PC-3 (cell line): ENCODE measurements around the gene ZNF507. TPM values are rescaled to one million over a fixed set of nuclear protein-coding genes. Genes with fewer than 3 reads are reported as not detected.
A peak's percentile ranks its signal among the peaks of the same experiment; 100 is the strongest.

ENCODE experiments used
- ATAC-seq: fragments of 200-7000 bp; cut with Tn5 transposase; 2 replicates; pipeline ENCODE4 v1.9.1; 2020; ENCODE audit warnings: mild to moderate bottlenecking, moderate library complexity
- BruUV-seq: library from RNA; stranded (reverse); fragments of 400-500 nt; replicated peaks from 2 replicates; lab custom pipeline; 2021; lab: Mats Ljungman, UMichigan
- CTCF ChIA-PET: fragments of 300-600 bp; sonication (Branson Sonifier 250); formaldehyde crosslinking; loops from one replicate; lab custom pipeline; 2022; ENCODE audit warnings: antibody characterized with exemption; lab: Charles Lee
- POLR2A ChIA-PET: fragments of 300-600 bp; sonication (Branson Sonifier 250); formaldehyde crosslinking; loops from one replicate; lab custom pipeline; 2022; ENCODE audit warnings: antibody characterized with exemption; ENCODE audit not compliant: unreplicated experiment; lab: Charles Lee
- DNase-seq: peaks from one replicate; pipeline ENCODE4 v3.0.0-alpha.2; 2015
- H2AFZ ChIP-seq: fragments of 300-600 bp; sonication (generic); 2 replicates; pipeline ENCODE4 v1.6.0; 2016; ENCODE audit warnings: antibody characterized with exemption, low read length
- H3F3A ChIP-seq: fragments of 300-600 bp; sonication (generic); one replicate; pipeline ENCODE4 v1.6.0; 2017; ENCODE audit warnings: antibody characterized with exemption, low read length, control low read depth, mild to moderate bottlenecking; ENCODE audit not compliant: unreplicated experiment
- H3K27ac ChIP-seq: fragments of 300-600 bp; sonication (generic); 2 replicates; pipeline ENCODE4 v1.5.1; 2016; ENCODE audit warnings: mild to moderate bottlenecking, low read length
- H3K27me3 ChIP-seq: fragments of 300-600 bp; sonication (generic); 2 replicates; pipeline ENCODE4 v1.6.1; 2016; ENCODE audit warnings: low read length, mixed read lengths
- H3K36me3 ChIP-seq: fragments of 300-600 bp; sonication (generic); 2 replicates; pipeline ENCODE4 v1.6.1; 2016; ENCODE audit warnings: low read depth, mixed run types, low read length, mixed read lengths
- H3K4me1 ChIP-seq: fragments of 300-600 bp; sonication (generic); 2 replicates; pipeline ENCODE4 v1.5.1; 2016; ENCODE audit warnings: low read length; ENCODE audit not compliant: insufficient read depth
- H3K4me2 ChIP-seq: fragments of 300-600 bp; sonication (generic); 2 replicates; pipeline ENCODE4 v1.6.0; 2016; ENCODE audit warnings: low read length
- H3K4me3 ChIP-seq: fragments of 300-600 bp; sonication (generic); 2 replicates; pipeline ENCODE4 v1.5.1; 2016; ENCODE audit warnings: mild to moderate bottlenecking, low read length, mixed read lengths
- H3K79me2 ChIP-seq: fragments of 300-600 bp; sonication (generic); 2 replicates; pipeline ENCODE4 v1.6.1; 2017; ENCODE audit warnings: low read length, mixed read lengths
- H3K9ac ChIP-seq: fragments of 300-600 bp; sonication (generic); 2 replicates; pipeline ENCODE4 v1.6.0; 2016; ENCODE audit warnings: mild to moderate bottlenecking, low read length
- H3K9me2 ChIP-seq: fragments of 300-600 bp; sonication (generic); replicated peaks from 2 replicates; pipeline ENCODE4 v1.6.1; 2016; ENCODE audit warnings: mixed run types, low read length, mixed read lengths
- H3K9me3 ChIP-seq: fragments of 300-600 bp; sonication (generic); 2 replicates; pipeline ENCODE4 v1.6.1; 2016; ENCODE audit warnings: low read length, mixed read lengths
- H4K20me1 ChIP-seq: fragments of 300-600 bp; sonication (generic); 2 replicates; pipeline ENCODE4 v1.6.1; 2016; ENCODE audit warnings: low read length, mixed read lengths
- CTCF ChIP-seq: fragments of 300-600 bp; sonication (generic); conservative IDR thresholded peaks from 2 replicates; pipeline ENCODE4 v1.5.1; 2017; ENCODE audit warnings: antibody characterized with exemption, low read depth, mild to moderate bottlenecking, low read length
- EZH2 ChIP-seq: fragments of 300-600 bp; sonication (generic); IDR thresholded peaks from one replicate; pipeline ENCODE4 v1.6.1; 2017; ENCODE audit warnings: antibody characterized with exemption, mild to moderate bottlenecking, low read length; ENCODE audit not compliant: unreplicated experiment
- EZH2phosphoT487 ChIP-seq: fragments of 300-600 bp; sonication (generic); IDR thresholded peaks from 2 replicates; pipeline ENCODE4 v1.6.1; 2018; ENCODE audit warnings: mild to moderate bottlenecking, antibody characterized with exemption, low read length, borderline replicate concordance
- intact Hi-C: fragments of 100-400 bp; cut with micrococcal nuclease; formaldehyde crosslinking; loops from 2 replicates; pipeline ENCODE4 v1.9.0; 2023
- total RNA-seq: library from RNA; depleted of rRNA; stranded (reverse); fragments of >200 nt; gene quantifications from 2 replicates; pipeline ENCODE4 v1.2.3, GENCODE V29; 2014

ZNF507 gene
- total RNA-seq, 1 experiment from 2014 or later = 4.9 TPM

GRCh38 chr19:32392901-32393300 lies 47.5 kb downstream of the ZNF507 start:
- Histone ChIP-seq H3K4me3 (no peak overlapping the region), H3F3A (no peaks in the 10 kb centered on the region), H3K27me3 (no peaks in the 10 kb centered on the region), H3K9me2 (no peaks in the 10 kb centered on the region), H3K27ac (no peak overlapping the region), H3K4me2 (no peak overlapping the region), H3K4me1 (peaks cover 8% of the 10 kb centered on the region), H3K9me3 (no peaks in the 10 kb centered on the region), H4K20me1 (no peaks in the 10 kb centered on the region), H3K36me3 (no peaks in the 10 kb centered on the region), H3K9ac (no peak overlapping the region), H2AFZ (no peak overlapping the region), H3K79me2 (no peaks in the 10 kb centered on the region)
- ChIA-PET POLR2A (no interaction called here), CTCF (no interaction called here)
- DNase-seq (no peak), ATAC-seq (no peak)
- BruUV-seq = no TSS peak
- intact Hi-C loops = no loop called here
- TF ChIP-seq CTCF (no peak), EZH2phosphoT487 (no peak), EZH2 (no peak)

GRCh38 chr19:32396046-32396652 lies 50.7 kb downstream of the ZNF507 start:
- POLR2A ChIA-PET = no interaction called here
- ATAC-seq (no peak), DNase-seq (no peak)
- Histone ChIP-seq H3K4me1 (peaks cover 6% of the 10 kb centered on the region), H3F3A (no peaks in the 10 kb centered on the region), H3K79me2 (no peaks in the 10 kb centered on the region), H3K9me3 (no peaks in the 10 kb centered on the region), H3K9ac (no peak overlapping the region), H4K20me1 (no peaks in the 10 kb centered on the region), H2AFZ (no peak overlapping the region), H3K9me2 (no peaks in the 10 kb centered on the region), H3K36me3 (no peaks in the 10 kb centered on the region), H3K27me3 (no peaks in the 10 kb centered on the region), H3K27ac (no peak overlapping the region), H3K4me3 (no peak overlapping the region), H3K4me2 (no peak overlapping the region)
- CTCF ChIA-PET = no interaction called here
- no TSS peak for BruUV-seq
- TF ChIP-seq EZH2 = no peak
- no peak for TF ChIP-seq CTCF
- no peak for TF ChIP-seq EZH2phosphoT487
- intact Hi-C loops = no loop called here

- H3K36me3 ChIP-seq = no peaks in the 10 kb centered on the region
- no peak overlapping the region for H3K4me2 ChIP-seq
- no peaks in the 10 kb centered on the region for H4K20me1 ChIP-seq
- H3K9me3 ChIP-seq = no peaks in the 10 kb centered on the region
- intact Hi-C loops = no loop called here
- H3K79me2 ChIP-seq = no peaks in the 10 kb centered on the region
- peaks cover 6% of the 10 kb centered on the region for H3K4me1 ChIP-seq
- H3F3A ChIP-seq = no peaks in the 10 kb centered on the region
- H3K27me3 ChIP-seq = no peaks in the 10 kb centered on the region
- no peak overlapping the region for H3K9ac ChIP-seq
- TF ChIP-seq CTCF (no peak), EZH2phosphoT487 (no peak), EZH2 (no peak)
- CTCF ChIA-PET = interaction anchor here (0.6 kb wide), 1 partner anchor 173 kb away, joined by 15 read pairs; no protein-coding TSS in a partner anchor
- H3K4me3 ChIP-seq = no peak overlapping the region
- H2AFZ ChIP-seq = no peak overlapping the region
- H3K9me2 ChIP-seq = no peaks in the 10 kb centered on the region
- BruUV-seq = no TSS peak
- POLR2A ChIA-PET = no interaction called here
- no peak overlapping the region for H3K27ac ChIP-seq
- peak; percentile 58 for DNase-seq
- peak; percentile 83 for ATAC-seq
These were observed 52.3 kb downstream of the ZNF507 start for GRCh38 chr19:32397671-32398101.
